ENCODE data around the gene PRR23B.
"Not testable (repeated sequence)": the region's sequence is repeated elsewhere in the genome, so short reads cannot be mapped to it uniquely, and the experiment has no call there.

PRR23B gene

GRCh38 chr3:139020868-139021234 is at the start of gene PRR23B:
PRR23B (minus strand) TSS chr3:139020926; CDS start chr3:139020661, 265 bp downstream.
- DNase-seq (ENCODE audit: low read depth, low spot score) = no peak

GRCh38 chr3:139062918-139063317 is 42.2 kb upstream of the PRR23B start:
- DNase-seq (ENCODE audit: low read depth, low spot score) = no peak

- no peak for DNase-seq (ENCODE audit: low read depth, low spot score)
Measured at GRCh38 chr3:139052802-139053600, 32.3 kb upstream of the PRR23B start.

GRCh38 chr3:139044366-139045210 is 23.9 kb upstream of the PRR23B start, which contains the start of gene PRR23C:
PRR23C (minus strand) TSS chr3:139044892; CDS start chr3:139044620, 272 bp downstream.
- no peak for DNase-seq (ENCODE audit: low read depth, low spot score)

GRCh38 chr3:139043554-139044365 is 23.0 kb upstream of the PRR23B start:
- no peak for DNase-seq (ENCODE audit: low read depth, low spot score)

- DNase-seq (ENCODE audit: low read depth, low spot score) = no peak
Measured at GRCh38 chr3:139037478-139037877, 16.8 kb upstream of the PRR23B start.

- DNase-seq (ENCODE audit: low read depth, low spot score) = no peak
Measured at GRCh38 chr3:139032326-139033002, 11.7 kb upstream of the PRR23B start.

- not testable (repeated sequence) for DNase-seq (ENCODE audit: low read depth, low spot score)
Measured at GRCh38 chr3:139030576-139030975, 9.8 kb upstream of the PRR23B start.

- DNase-seq (ENCODE audit: low read depth, low spot score) = no peak
Measured at GRCh38 chr3:139024968-139025367, 4.2 kb upstream of the PRR23B start.

GRCh38 chr3:139020036-139020867 is 474 bp downstream of the PRR23B start:
- no peak for DNase-seq (ENCODE audit: low read depth, low spot score)

- DNase-seq (ENCODE audit: low read depth, low spot score) = no peak
Measured at GRCh38 chr3:139016430-139017048, 4.2 kb downstream of the PRR23B start.

- no peak for DNase-seq (ENCODE audit: low read depth, low spot score)
Measured at GRCh38 chr3:139006051-139006716, 14.5 kb downstream of the PRR23B start, which contains the start of gene PRR23A. PRR23A (minus strand) TSS chr3:139006268; CDS start chr3:139006268, 0 bp downstream.

GRCh38 chr3:139005356-139005993 is 15.3 kb downstream of the PRR23B start:
- DNase-seq (ENCODE audit: low read depth, low spot score) = no peak

GRCh38 chr3:138995706-138996105 is 25.0 kb downstream of the PRR23B start:
- no peak for DNase-seq (ENCODE audit: low read depth, low spot score)

- no peak for DNase-seq (ENCODE audit: low read depth, low spot score)
Measured at GRCh38 chr3:138987181-138987580, 33.5 kb downstream of the PRR23B start.

- DNase-seq (ENCODE audit: low read depth, low spot score) = no peak
Measured at GRCh38 chr3:138985932-138986331, 34.8 kb downstream of the PRR23B start.

GRCh38 chr3:138984816-138985215 is 35.9 kb downstream of the PRR23B start:
- no peak for DNase-seq (ENCODE audit: low read depth, low spot score)

GRCh38 chr3:138976047-138976446 is 44.7 kb downstream of the PRR23B start:
- no peak for DNase-seq (ENCODE audit: low read depth, low spot score)

- no peak for DNase-seq (ENCODE audit: low read depth, low spot score)
Measured at GRCh38 chr3:138975351-138975750, 45.4 kb downstream of the PRR23B start.
